ENCODE results near the gene SPSB1.

The SPSB1 gene

DNA sequence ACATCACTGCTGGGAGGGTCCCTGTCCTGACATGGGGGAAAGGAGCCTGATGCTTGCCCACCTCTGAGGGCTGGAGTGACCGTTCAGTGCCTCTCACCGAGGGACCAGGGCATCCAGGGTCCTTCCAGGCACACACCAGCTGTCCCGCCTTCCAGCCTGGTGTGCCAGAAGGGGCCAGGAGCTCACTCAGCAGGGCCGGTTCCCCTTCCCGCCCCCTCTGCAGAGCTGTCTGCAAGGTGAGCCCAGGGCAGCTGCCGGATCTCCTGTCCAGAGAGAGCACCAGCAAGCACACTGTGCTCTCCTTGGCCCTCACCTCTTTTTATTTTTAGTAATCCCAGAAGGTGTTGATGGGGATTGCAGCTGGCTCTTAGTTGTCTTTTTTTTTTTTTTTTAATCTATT lies 41.2 kb upstream of the SPSB1 start:
- no peak overlapping the region for H3K4me3 ChIP-seq (ENCODE audit: severe bottlenecking)
- H3K36me3 ChIP-seq (ENCODE audit: low read depth), result no peaks in the 10 kb centered on the region
- TF ChIP-seq, protein P1, sequence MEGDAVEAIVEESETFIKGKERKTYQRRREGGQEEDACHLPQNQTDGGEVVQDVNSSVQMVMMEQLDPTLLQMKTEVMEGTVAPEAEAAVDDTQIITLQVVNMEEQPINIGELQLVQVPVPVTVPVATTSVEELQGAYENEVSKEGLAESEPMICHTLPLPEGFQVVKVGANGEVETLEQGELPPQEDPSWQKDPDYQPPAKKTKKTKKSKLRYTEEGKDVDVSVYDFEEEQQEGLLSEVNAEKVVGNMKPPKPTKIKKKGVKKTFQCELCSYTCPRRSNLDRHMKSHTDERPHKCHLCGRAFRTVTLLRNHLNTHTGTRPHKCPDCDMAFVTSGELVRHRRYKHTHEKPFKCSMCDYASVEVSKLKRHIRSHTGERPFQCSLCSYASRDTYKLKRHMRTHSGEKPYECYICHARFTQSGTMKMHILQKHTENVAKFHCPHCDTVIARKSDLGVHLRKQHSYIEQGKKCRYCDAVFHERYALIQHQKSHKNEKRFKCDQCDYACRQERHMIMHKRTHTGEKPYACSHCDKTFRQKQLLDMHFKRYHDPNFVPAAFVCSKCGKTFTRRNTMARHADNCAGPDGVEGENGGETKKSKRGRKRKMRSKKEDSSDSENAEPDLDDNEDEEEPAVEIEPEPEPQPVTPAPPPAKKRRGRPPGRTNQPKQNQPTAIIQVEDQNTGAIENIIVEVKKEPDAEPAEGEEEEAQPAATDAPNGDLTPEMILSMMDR (IDR thresholded peaks at IDR 0.05; ENCODE audit: poor library complexity, severe bottlenecking), result no peak
- H3K4me1 ChIP-seq (ENCODE audit: insufficient read depth, poor library complexity, severe bottlenecking), result no peaks in the 10 kb centered on the region
- H3K27ac ChIP-seq (ENCODE audit: poor library complexity, severe bottlenecking), result no peak overlapping the region
- no peaks in the 10 kb centered on the region for H3K27me3 ChIP-seq (ENCODE audit: insufficient read depth, poor library complexity, severe bottlenecking)
- no peaks in the 10 kb centered on the region for H3K9me3 ChIP-seq (ENCODE audit: severe bottlenecking)
- ATAC-seq (ENCODE audit: low read depth), result no peak
- DNase-seq (ENCODE audit: low spot score), result no peak

DNA sequence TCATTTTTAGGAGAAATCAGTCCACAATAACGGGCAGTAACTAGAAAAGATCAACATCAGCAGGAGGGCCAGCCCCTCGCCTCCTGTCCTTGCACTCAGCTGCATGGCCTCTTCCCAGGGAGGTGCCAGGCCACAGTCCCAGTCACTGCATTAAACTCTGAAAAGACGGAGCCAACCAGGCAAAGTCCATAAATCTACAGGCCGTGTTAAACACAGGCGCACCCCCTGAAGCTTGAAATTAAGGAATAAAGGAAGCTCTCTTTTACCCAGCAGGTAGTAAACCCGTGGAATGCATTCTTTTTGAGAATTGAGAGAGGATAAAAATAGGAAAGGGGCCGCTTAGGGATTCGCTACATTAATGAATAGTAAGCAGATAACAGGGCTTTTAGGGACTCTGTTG lies 39.7 kb upstream of the SPSB1 start:
- H3K27ac ChIP-seq (ENCODE audit: poor library complexity, severe bottlenecking), result no peak overlapping the region
- TF ChIP-seq, protein P1 (IDR thresholded peaks at IDR 0.05; ENCODE audit: poor library complexity, severe bottlenecking), result no peak
- H3K27me3 ChIP-seq (ENCODE audit: insufficient read depth, poor library complexity, severe bottlenecking), result no peaks in the 10 kb centered on the region
- no peak for DNase-seq (ENCODE audit: low spot score)
- no peak overlapping the region for H3K4me3 ChIP-seq (ENCODE audit: severe bottlenecking)
- no peaks in the 10 kb centered on the region for H3K4me1 ChIP-seq (ENCODE audit: insufficient read depth, poor library complexity, severe bottlenecking)
- ATAC-seq (ENCODE audit: low read depth), result no peak
- H3K36me3 ChIP-seq (ENCODE audit: low read depth), result no peaks in the 10 kb centered on the region
- H3K9me3 ChIP-seq (ENCODE audit: severe bottlenecking), result no peaks in the 10 kb centered on the region

DNA sequence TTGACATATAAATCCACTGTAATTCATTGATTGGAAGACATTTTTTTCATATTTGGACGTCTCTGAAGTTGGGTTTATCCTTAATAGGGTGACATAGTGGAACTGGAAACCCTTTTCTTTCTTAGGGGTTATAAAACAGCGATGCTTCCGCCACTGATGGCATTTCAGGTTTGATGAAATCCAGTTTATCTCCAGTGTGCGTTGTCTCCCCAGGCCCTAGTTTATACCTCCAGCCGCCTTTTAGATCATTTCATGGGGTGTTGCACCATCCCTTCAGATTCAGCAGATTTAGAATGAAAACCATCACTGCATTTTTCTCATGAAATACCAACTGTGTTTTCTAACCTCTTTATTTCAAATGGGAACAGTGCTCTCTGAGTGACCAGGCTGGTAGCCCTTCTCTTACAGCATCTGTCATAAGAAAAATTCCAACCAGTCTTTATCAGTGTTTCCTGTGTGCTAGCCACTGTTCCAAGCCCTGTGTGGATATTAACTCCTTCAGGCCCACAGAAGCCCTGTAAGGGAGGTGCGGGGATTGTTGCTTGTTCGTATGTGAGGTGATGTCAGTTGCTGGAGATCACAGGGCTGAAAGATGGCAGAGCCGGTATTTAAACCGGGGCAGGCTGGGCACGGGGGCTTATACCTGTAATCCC lies 39.1 kb upstream of the SPSB1 start:
- H3K27ac ChIP-seq (ENCODE audit: poor library complexity, severe bottlenecking), result no peak overlapping the region
- no peak for DNase-seq (ENCODE audit: low spot score)
- TF ChIP-seq, protein P1 (IDR thresholded peaks at IDR 0.05; ENCODE audit: poor library complexity, severe bottlenecking), result no peak
- H3K4me1 ChIP-seq (ENCODE audit: insufficient read depth, poor library complexity, severe bottlenecking), result no peaks in the 10 kb centered on the region
- H3K27me3 ChIP-seq (ENCODE audit: insufficient read depth, poor library complexity, severe bottlenecking), result no peaks in the 10 kb centered on the region
- H3K9me3 ChIP-seq (ENCODE audit: severe bottlenecking), result peaks cover 2% of the 10 kb centered on the region
- H3K4me3 ChIP-seq (ENCODE audit: severe bottlenecking), result no peak overlapping the region
- no peaks in the 10 kb centered on the region for H3K36me3 ChIP-seq (ENCODE audit: low read depth)
- ATAC-seq (ENCODE audit: low read depth), result no peak

DNA sequence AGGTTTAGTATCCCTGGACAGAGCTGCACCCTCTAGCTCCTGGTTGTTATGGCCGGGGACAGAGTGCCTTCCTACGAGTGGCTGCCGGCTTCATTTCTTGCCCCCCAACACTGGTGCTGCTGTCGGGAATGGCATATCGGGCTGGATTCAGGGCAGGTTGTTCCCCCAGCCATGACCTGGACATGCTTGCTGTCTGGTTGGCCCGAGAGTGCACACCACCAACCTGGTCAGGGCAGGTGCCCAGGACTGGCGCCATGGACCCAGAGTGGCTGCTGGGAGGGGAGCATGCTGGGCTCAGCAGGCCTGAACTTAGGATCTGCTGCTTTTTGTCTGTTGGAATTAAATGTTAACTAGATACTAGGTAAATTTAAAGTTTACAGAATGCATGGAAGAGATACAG lies 36.4 kb upstream of the SPSB1 start:
- no peak overlapping the region for H3K4me3 ChIP-seq (ENCODE audit: severe bottlenecking)
- no peaks in the 10 kb centered on the region for H3K27me3 ChIP-seq (ENCODE audit: insufficient read depth, poor library complexity, severe bottlenecking)
- no peaks in the 10 kb centered on the region for H3K4me1 ChIP-seq (ENCODE audit: insufficient read depth, poor library complexity, severe bottlenecking)
- no peaks in the 10 kb centered on the region for H3K36me3 ChIP-seq (ENCODE audit: low read depth)
- peaks cover 7% of the 10 kb centered on the region for H3K9me3 ChIP-seq (ENCODE audit: severe bottlenecking)
- ATAC-seq (ENCODE audit: low read depth) (no peak), DNase-seq (ENCODE audit: low spot score) (no peak)
- TF ChIP-seq, protein P1 (IDR thresholded peaks at IDR 0.05; ENCODE audit: poor library complexity, severe bottlenecking), result no peak
- no peak overlapping the region for H3K27ac ChIP-seq (ENCODE audit: poor library complexity, severe bottlenecking)

DNA sequence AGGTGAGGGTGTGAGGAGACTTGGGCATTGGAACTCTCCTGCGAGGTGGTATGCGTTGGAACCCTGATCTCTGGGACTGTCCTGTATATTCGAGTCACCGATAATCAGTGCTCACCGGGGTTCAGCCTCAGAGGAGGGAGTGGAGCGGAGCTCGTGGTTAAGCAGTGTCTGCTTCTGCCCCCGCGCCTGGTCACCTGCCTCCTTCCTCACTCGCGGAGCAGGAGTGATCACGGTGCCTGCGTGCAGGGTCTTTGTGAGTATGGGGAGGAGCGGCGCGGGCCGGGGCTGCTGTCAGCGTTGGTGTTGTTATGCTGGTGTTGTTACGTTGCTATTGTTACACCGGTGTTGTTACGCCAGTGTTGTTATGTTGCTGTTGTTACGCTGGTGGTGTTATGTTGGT lies 34.8 kb upstream of the SPSB1 start:
- TF ChIP-seq, protein P1 (IDR thresholded peaks at IDR 0.05; ENCODE audit: poor library complexity, severe bottlenecking), result no peak
- no peak overlapping the region for H3K27ac ChIP-seq (ENCODE audit: poor library complexity, severe bottlenecking)
- DNase-seq (ENCODE audit: low spot score) (no peak), ATAC-seq (ENCODE audit: low read depth) (no peak)
- H3K4me3 ChIP-seq (ENCODE audit: severe bottlenecking), result no peak overlapping the region
- H3K36me3 ChIP-seq (ENCODE audit: low read depth), result no peaks in the 10 kb centered on the region
- no peaks in the 10 kb centered on the region for H3K4me1 ChIP-seq (ENCODE audit: insufficient read depth, poor library complexity, severe bottlenecking)
- no peaks in the 10 kb centered on the region for H3K27me3 ChIP-seq (ENCODE audit: insufficient read depth, poor library complexity, severe bottlenecking)
- H3K9me3 ChIP-seq (ENCODE audit: severe bottlenecking), result peaks cover 7% of the 10 kb centered on the region
